GM10847 (cell line): ENCODE results near the gene LYSMD4.

Source experiments
- POLR2A ChIP-seq: IDR thresholded peaks from 2 replicates; pipeline ENCODE4 v1.6.1; 2011; ENCODE audit not compliant: insufficient read length; ENCODE audit errors: extremely low read depth

Gene LYSMD4

GRCh38 chr15:99734575-99734974 is 1.3 kb upstream of the LYSMD4 start:
- no peak for TF ChIP-seq POLR2A

DNA sequence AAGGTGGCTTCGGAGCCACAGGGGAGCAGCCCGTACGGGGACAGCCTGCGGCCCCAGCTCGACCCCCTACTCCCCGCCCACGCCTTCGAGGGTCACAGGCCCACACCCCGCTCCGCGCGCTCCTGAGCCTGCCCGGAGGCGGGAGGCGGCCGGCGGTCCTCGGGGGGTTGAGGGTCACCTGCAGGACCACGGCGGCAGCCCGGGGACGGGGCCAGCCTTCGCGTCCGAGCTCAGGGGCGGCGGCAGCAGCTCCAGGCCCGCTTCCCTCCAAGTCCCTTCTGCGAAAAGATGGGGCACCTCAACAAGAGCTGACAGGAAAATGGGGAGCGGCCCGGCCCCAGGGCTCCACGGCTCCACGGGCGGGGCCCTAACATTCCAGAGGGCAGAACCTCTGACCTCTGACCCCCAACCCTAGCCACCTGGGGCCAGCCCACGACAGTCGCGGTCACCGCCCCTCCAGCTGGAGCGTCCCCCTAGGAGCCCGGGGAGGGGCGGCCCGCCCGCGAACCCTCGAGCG is 428 bp downstream of the LYSMD4 start:
- no peak for TF ChIP-seq POLR2A

DNA sequence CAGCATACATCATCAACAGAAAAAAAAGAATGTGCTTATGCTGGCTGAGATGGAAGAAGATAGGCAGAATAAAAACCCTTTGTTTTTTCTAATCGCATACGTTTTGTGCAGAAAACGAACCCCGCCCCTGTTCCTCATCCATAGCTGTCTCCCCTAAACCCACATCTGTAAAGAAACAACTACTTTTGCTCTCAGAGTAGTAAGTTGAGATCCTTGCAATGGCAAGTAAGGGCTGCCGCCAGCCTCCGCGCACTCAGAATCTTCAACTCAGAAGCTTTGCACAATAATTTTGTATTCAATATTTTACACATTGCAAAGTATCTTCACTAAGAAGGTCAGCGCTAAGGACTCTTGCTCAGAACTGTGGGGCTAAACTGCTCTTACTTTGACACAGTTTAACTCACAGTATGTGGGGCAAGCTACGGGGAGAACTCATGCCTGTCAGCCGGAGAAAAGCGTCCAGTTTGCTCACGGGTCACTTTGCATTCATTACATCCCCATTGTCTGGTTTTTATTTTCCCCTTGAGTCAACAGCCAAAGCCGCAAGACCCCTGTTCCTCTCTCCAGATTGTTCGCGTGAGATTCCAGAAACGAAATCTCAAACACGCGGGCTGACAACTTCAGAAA is 1.0 kb downstream of the LYSMD4 start:
- no peak for TF ChIP-seq POLR2A

GRCh38 chr15:99731336-99732123 is 1.7 kb downstream of the LYSMD4 start:
- TF ChIP-seq POLR2A, result no peak

GRCh38 chr15:99729920-99730319 is 3.3 kb downstream of the LYSMD4 start:
- TF ChIP-seq POLR2A, result no peak

- TF ChIP-seq POLR2A, result no peak
Measured at GRCh38 chr15:99729327-99729726, 3.9 kb downstream of the LYSMD4 start.

DNA sequence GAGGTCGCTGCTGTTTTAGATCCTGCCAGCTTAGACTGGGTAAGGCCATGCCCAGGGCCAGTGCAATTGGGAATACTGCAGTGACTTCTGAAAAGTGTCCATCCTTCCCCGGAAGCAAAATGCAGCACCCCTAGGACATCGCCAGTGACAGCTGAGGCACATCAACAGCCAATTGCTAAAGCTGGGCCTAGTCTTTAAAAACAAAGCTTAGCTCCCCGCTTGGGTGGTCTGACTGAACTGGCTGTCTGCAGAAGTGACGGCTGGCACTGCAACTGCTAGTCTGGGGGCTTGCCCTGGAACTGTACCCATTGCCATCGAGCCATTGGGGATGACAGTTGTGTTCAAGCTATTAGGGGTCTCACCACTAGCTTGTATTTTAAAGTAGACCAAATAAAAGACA is 4.3 kb downstream of the LYSMD4 start:
- TF ChIP-seq POLR2A, result no peak

- no peak for TF ChIP-seq POLR2A
Measured at GRCh38 chr15:99727733-99728132, 5.5 kb downstream of the LYSMD4 start.

DNA sequence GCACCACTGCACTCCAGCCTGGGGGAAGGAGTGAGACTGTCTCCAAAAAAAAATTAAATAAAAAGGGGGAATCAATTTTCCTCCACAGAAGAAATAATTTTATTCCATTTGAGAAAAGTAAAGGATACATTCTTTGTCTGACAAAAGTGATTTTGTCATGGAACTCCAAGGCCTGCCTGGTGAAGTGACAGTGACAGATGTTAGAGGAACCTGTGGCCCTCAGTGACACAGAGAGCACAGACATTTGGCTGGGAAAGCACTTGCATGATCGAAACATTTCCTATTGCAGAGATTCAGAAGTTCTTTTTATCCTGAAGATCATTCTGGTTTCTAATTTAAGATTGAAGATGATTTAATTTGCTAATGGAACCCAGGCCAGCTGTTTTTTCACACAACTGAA is 5.9 kb downstream of the LYSMD4 start:
- TF ChIP-seq POLR2A, result no peak

DNA sequence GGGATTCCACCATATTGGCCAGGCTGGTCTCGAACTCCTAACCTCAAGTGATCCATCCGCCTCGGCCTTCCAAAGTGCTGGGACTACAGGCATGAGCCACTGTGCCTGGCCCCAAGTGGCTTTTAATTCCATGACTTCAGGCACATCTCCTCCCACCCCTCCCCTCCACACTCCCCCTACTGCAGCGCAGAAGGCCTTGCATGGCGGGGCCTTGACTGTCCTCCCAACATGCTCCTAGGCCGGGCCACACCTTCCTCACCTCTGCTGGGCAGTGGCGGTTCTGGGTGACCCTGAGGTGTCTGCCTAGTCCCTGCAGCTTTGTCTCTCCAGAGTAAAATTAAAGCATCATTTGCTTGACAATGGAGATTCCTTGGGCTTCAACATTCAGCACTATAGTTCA is 6.9 kb downstream of the LYSMD4 start:
- no peak for TF ChIP-seq POLR2A

DNA sequence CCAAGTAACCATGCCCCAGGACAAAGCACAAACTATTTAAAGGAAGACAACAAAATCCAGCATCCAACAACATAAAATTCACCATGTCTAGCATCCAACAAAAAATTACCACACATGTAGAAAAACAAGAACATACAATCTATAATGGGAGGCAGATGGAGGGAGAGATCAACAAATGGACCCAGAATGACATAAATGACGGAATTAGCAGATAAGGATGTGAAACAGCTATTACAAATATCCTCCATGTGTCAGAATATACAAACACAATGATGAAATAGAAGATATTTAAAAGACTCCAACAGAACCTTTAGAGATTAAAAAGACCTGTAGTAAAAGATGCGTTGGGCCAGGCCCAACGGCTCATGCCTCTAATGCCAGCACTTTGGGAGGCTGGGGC is 10.8 kb downstream of the LYSMD4 start:
- TF ChIP-seq POLR2A, result no peak

DNA sequence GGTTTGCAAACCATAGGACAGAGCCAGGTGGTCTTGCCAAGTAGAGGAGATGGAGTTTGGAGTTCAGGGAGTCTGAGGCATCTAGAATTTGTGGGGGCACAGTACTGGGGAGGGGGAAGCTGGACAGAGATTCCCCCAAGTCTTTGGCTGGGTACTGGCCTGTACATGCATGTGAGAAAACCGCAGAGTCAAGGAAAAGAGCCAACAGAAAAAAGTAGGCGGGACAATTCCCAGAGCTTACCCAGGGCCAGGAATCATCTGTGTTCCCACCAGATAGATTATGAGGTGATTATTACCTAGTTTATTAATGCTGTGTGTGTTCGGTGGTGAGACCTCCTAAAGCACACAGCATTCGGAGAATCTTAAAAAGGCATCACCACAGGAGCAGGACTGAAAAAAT is 11.3 kb downstream of the LYSMD4 start:
- no peak for TF ChIP-seq POLR2A

- no peak for TF ChIP-seq POLR2A
Measured at GRCh38 chr15:99721104-99721778, 12.0 kb downstream of the LYSMD4 start.

- no peak for TF ChIP-seq POLR2A
Measured at GRCh38 chr15:99720533-99720932, 12.7 kb downstream of the LYSMD4 start.

GRCh38 chr15:99719096-99719541 is 14.1 kb downstream of the LYSMD4 start:
- TF ChIP-seq POLR2A, result no peak

GRCh38 chr15:99718421-99718820 is 14.8 kb downstream of the LYSMD4 start:
- TF ChIP-seq POLR2A, result no peak
